Body of pancreas (tissue), 4 donors: ENCODE measurements around the gene PRRG3. TPM values are rescaled to one million over a fixed set of nuclear protein-coding genes. Genes with fewer than 3 reads are reported as not detected.

ENCODE experiments used
- ATAC-seq: fragments of 150-250 bp; one replicate; pipeline ENCODE4 v1.9.1; 2016
- DNase-seq, 4 donors: peaks; one replicate each; pipeline ENCODE4 v3.0.0-alpha.2; 2019
- H3K27ac ChIP-seq, 4 donors: fragments of 200-600 bp; sonication (generic); 1 replicate in 3 of 4; 2 replicates in 1 of 4; pipeline versions ENCODE4 v1.5.1 to v1.6.1; 2016 to 2019; ENCODE audit warnings: mild to moderate bottlenecking in 1 of 4, mixed read lengths in 1 of 4, moderate library complexity in 1 of 4
- H3K27me3 ChIP-seq, 2 donors: fragments of 200-600 bp; sonication (generic); one replicate each; pipeline ENCODE4 v1.6.0; 2016; ENCODE audit warnings: mild to moderate bottlenecking in 1 of 2
- H3K36me3 ChIP-seq, 2 donors: fragments of 200-600 bp; sonication (generic); replicated peaks in 1 of 2; 2 replicates each; pipeline ENCODE4 v1.5.1; 2016; ENCODE audit warnings: low read depth in 2 of 2; ENCODE audit not compliant: insufficient read depth in 1 of 2
- H3K4me1 ChIP-seq: fragments of 200-600 bp; sonication (generic); one replicate; pipeline ENCODE4 v1.6.0; 2016
- H3K4me3 ChIP-seq, 2 donors: fragments of 200-600 bp; sonication (generic); 1 replicate in 1 of 2; 2 replicates in 1 of 2; pipeline ENCODE4 v1.5.1; 2016 to 2019
- H3K9me3 ChIP-seq, 3 donors: fragments of 200-600 bp; sonication (generic); 1 replicate in 2 of 3; 2 replicates in 1 of 3; pipeline ENCODE4 v1.5.1; 2016
- CTCF ChIP-seq, 7 experiments: fragments of 450-650 bp in 4 of 7; fragments of 200-600 bp in 3 of 7; sonication (generic) in 3 of 7; IDR thresholded peaks; one replicate each; pipeline ENCODE4 v1.5.1; 2016 to 2019; ENCODE audit warnings: antibody characterized with exemption in 7 of 7
- POLR2A ChIP-seq, 3 donors: fragments of 450-650 bp; IDR thresholded peaks; one replicate each; pipeline ENCODE4 v1.6.1; 2016; ENCODE audit warnings: antibody characterized with exemption in 3 of 3, mild to moderate bottlenecking in 2 of 3
- WGBS, 2 donors: methylation state at CpG; one replicate each; pipeline ENCODE4 v1.1.5; 2017; 5-methylcytosine and 5-hydroxymethylcytosine counted together
- intact Hi-C: fragments of 100-400 bp; cut with DNase I; formaldehyde crosslinking; loops from one replicate; pipeline ENCODE4 v1.15.1; 2023
- total RNA-seq, 2 donors: library from RNA; depleted of rRNA; stranded (reverse); fragments of >200 nt; gene quantifications; one replicate each; pipeline ENCODE4 v1.1.0, GENCODE V29; 2016

The PRRG3 gene
- total RNA-seq, 2 donors from 2014 or later: 0.33 to 1.0 TPM

GRCh38 chrX:151737494-151737893 is 42.2 kb downstream of the PRRG3 start:
- Histone ChIP-seq H3K36me3 (no peaks in the 10 kb centered on the region), H3K4me1 (no peaks in the 10 kb centered on the region), H3K4me3 (no peak overlapping the region), H3K27me3 (no peaks in the 10 kb centered on the region), H3K9me3 (no peaks in the 10 kb centered on the region), H3K27ac (no peak overlapping the region)
- DNase-seq: no peak
- 41 to 73% methylated on average over 3 to 4 of the region's 5 CpGs for WGBS, 2 donors
- intact Hi-C loops: no loop called here
- no peak for ATAC-seq
- TF ChIP-seq POLR2A (IDR thresholded peaks at IDR 0.05) (no peak), CTCF (IDR thresholded peaks at IDR 0.05) (no peak)

- Histone ChIP-seq H3K4me3 (no peak overlapping the region), H3K27me3 (no peaks in the 10 kb centered on the region), H3K36me3 (no peaks in the 10 kb centered on the region), H3K27ac (no peak overlapping the region), H3K9me3 (no peaks in the 10 kb centered on the region), H3K4me1 (no peaks in the 10 kb centered on the region)
- ATAC-seq (no peak), DNase-seq (no peak)
- intact Hi-C loops: no loop called here
- 60% methylated on average over 5 of the region's 7 CpGs; no CpG with 5 or more reads in 1 of the 2 donors for WGBS, 2 donors
- TF ChIP-seq POLR2A (IDR thresholded peaks at IDR 0.05) (no peak), CTCF (IDR thresholded peaks at IDR 0.05) (no peak)
These were observed 43.5 kb downstream of the PRRG3 start for GRCh38 chrX:151738751-151739150.

- Histone ChIP-seq H3K9me3 (no peaks in the 10 kb centered on the region), H3K4me1 (no peaks in the 10 kb centered on the region), H3K27ac (no peak overlapping the region), H3K36me3 (no peaks in the 10 kb centered on the region), H3K4me3 (no peak overlapping the region), H3K27me3 (no peaks in the 10 kb centered on the region)
- no peak for ATAC-seq
- 66 to 75% methylated on average over 3 to 4 of the region's 4 CpGs for WGBS, 2 donors
- intact Hi-C loops: no loop called here
- no peak for TF ChIP-seq POLR2A (IDR thresholded peaks at IDR 0.05)
- TF ChIP-seq CTCF (IDR thresholded peaks at IDR 0.05): no peak
- no peak for DNase-seq
These were observed 46.3 kb downstream of the PRRG3 start for GRCh38 chrX:151741606-151742005.

GRCh38 chrX:151742311-151742710 is 47.1 kb downstream of the PRRG3 start:
- Histone ChIP-seq H3K27ac (no peak overlapping the region), H3K36me3 (no peaks in the 10 kb centered on the region), H3K4me3 (no peak overlapping the region), H3K27me3 (no peaks in the 10 kb centered on the region), H3K4me1 (no peaks in the 10 kb centered on the region), H3K9me3 (no peaks in the 10 kb centered on the region)
- WGBS, 2 donors: 66% methylated on average over 4 of the region's 5 CpGs; no CpG with 5 or more reads in 1 of the 2 donors
- DNase-seq: no peak
- TF ChIP-seq POLR2A (IDR thresholded peaks at IDR 0.05) (no peak), CTCF (IDR thresholded peaks at IDR 0.05) (no peak)
- ATAC-seq: no peak
- intact Hi-C loops: no loop called here

- 81 to 88% methylated on average over 16 to 18 of the region's 21 CpGs for WGBS, 2 donors
- ATAC-seq: no peak
- no peaks in the 10 kb centered on the region for H3K9me3 ChIP-seq
- no peak overlapping the region for H3K27ac ChIP-seq
- no peaks in the 10 kb centered on the region for H3K36me3 ChIP-seq
- no peak for DNase-seq
- intact Hi-C loops: no loop called here
- H3K4me1 ChIP-seq: no peaks in the 10 kb centered on the region
- no peak overlapping the region for H3K4me3 ChIP-seq
- TF ChIP-seq CTCF (IDR thresholded peaks at IDR 0.05) (no peak), POLR2A (IDR thresholded peaks at IDR 0.05) (no peak)
- H3K27me3 ChIP-seq: no peaks in the 10 kb centered on the region
These were observed 48.6 kb downstream of the PRRG3 start for GRCh38 chrX:151743651-151744470.
